Activated T-helper 17 cell treated with anti-CD3 and anti-CD28 coated beads, Interleukin-2, amount 50 U/mL, for 72 hours (primary cell): Measurements from ENCODE around the gene PIN1. TPM values are rescaled to one million over a fixed set of nuclear protein-coding genes. Genes with fewer than 3 reads are reported as not detected.
"Not testable (repeated sequence)": the region's sequence is repeated elsewhere in the genome, so short reads cannot be mapped to it uniquely, and the experiment has no call there.

Experiments
- ATAC-seq: fragments of 150-1000 bp; cut with Tn5 transposase; replicated peaks from 2 replicates; pipeline ENCODE4 v1.10.0; 2021; ENCODE audit warnings: mild to moderate bottlenecking, moderate library complexity
- H3K27ac Mint-ChIP-seq: one replicate; pipeline ENCODE4 v1.8.0; 2022; ENCODE audit warnings: mixed read lengths
- H3K27me3 Mint-ChIP-seq: one replicate; pipeline ENCODE4 v1.8.0; 2022; ENCODE audit warnings: mixed read lengths
- H3K36me3 Mint-ChIP-seq: one replicate; pipeline ENCODE4 v1.8.0; 2022; ENCODE audit warnings: low read depth, mild to moderate bottlenecking, mixed read lengths
- H3K4me1 Mint-ChIP-seq: one replicate; pipeline ENCODE4 v1.8.0; 2022; ENCODE audit warnings: mixed read lengths
- H3K4me3 Mint-ChIP-seq: one replicate; pipeline ENCODE4 v1.8.0; 2022; ENCODE audit warnings: mild to moderate bottlenecking, mixed read lengths
- H3K9me3 Mint-ChIP-seq: one replicate; pipeline ENCODE4 v1.8.0; 2022; ENCODE audit warnings: mixed read lengths
- total RNA-seq, 2 donors: library from RNA; stranded (reverse); gene quantifications; one replicate each; pipeline ENCODE4 v1.2.3, GENCODE V29; 2022

Gene PIN1
- total RNA-seq, 2 donors from 2014 or later, result 62.0 to 93.1 TPM

- Mint-ChIP-seq H3K27ac (peak overlapping the region; percentile 78), H3K4me3 (peak overlapping the region; percentile 90), H3K9me3 (no peaks in the 10 kb centered on the region), H3K4me1 (peaks cover 7% of the 10 kb centered on the region), H3K27me3 (no peaks in the 10 kb centered on the region), H3K36me3 (peaks cover 20% of the 10 kb centered on the region)
- ATAC-seq, result peak; percentile 6
Measured at GRCh38 chr19:9835507-9835949, 410 bp downstream of the PIN1 start.

- H3K36me3 Mint-ChIP-seq, result peaks cover 25% of the 10 kb centered on the region
- H3K4me3 Mint-ChIP-seq, result peak overlapping the region; percentile 90
- no peaks in the 10 kb centered on the region for H3K9me3 Mint-ChIP-seq
- no peak for ATAC-seq
- peaks cover 7% of the 10 kb centered on the region for H3K4me1 Mint-ChIP-seq
- no peaks in the 10 kb centered on the region for H3K27me3 Mint-ChIP-seq
- H3K27ac Mint-ChIP-seq, result peak overlapping the region; percentile 78
Measured at GRCh38 chr19:9836021-9836420, 903 bp downstream of the PIN1 start.

- no peak for ATAC-seq
- H3K9me3 Mint-ChIP-seq, result no peaks in the 10 kb centered on the region
- no peak overlapping the region for H3K27ac Mint-ChIP-seq
- H3K27me3 Mint-ChIP-seq, result no peaks in the 10 kb centered on the region
- H3K4me1 Mint-ChIP-seq, result peaks cover 13% of the 10 kb centered on the region
- peaks cover 44% of the 10 kb centered on the region for H3K36me3 Mint-ChIP-seq
- no peak overlapping the region for H3K4me3 Mint-ChIP-seq
Measured at GRCh38 chr19:9838324-9838723, 3.2 kb downstream of the PIN1 start.

GRCh38 chr19:9839415-9839814 is 4.3 kb downstream of the PIN1 start:
- H3K4me3 Mint-ChIP-seq, result no peak overlapping the region
- no peak overlapping the region for H3K27ac Mint-ChIP-seq
- ATAC-seq, result no peak
- H3K36me3 Mint-ChIP-seq, result peaks cover 55% of the 10 kb centered on the region
- H3K4me1 Mint-ChIP-seq, result peaks cover 13% of the 10 kb centered on the region
- H3K27me3 Mint-ChIP-seq, result no peaks in the 10 kb centered on the region
- H3K9me3 Mint-ChIP-seq, result no peaks in the 10 kb centered on the region

GRCh38 chr19:9842834-9843625 is 7.9 kb downstream of the PIN1 start:
- H3K36me3 Mint-ChIP-seq, result peaks cover 77% of the 10 kb centered on the region
- no peaks in the 10 kb centered on the region for H3K9me3 Mint-ChIP-seq
- no peak overlapping the region for H3K4me3 Mint-ChIP-seq
- ATAC-seq, result no peak
- H3K4me1 Mint-ChIP-seq, result peaks cover 10% of the 10 kb centered on the region
- H3K27me3 Mint-ChIP-seq, result no peaks in the 10 kb centered on the region
- no peak overlapping the region for H3K27ac Mint-ChIP-seq

GRCh38 chr19:9843626-9844273 is 8.6 kb downstream of the PIN1 start:
- not testable (repeated sequence) for H3K4me1 Mint-ChIP-seq, H3K27me3 Mint-ChIP-seq, ATAC-seq, H3K27ac Mint-ChIP-seq, H3K9me3 Mint-ChIP-seq, H3K4me3 Mint-ChIP-seq
- H3K36me3 Mint-ChIP-seq, result peaks cover 82% of the 10 kb centered on the region

- no peak overlapping the region for H3K4me3 Mint-ChIP-seq
- H3K27ac Mint-ChIP-seq, result peak overlapping the region; percentile 66
- peak; percentile 80 for ATAC-seq
- peaks cover 48% of the 10 kb centered on the region for H3K36me3 Mint-ChIP-seq
- no peaks in the 10 kb centered on the region for H3K27me3 Mint-ChIP-seq
- peaks cover 4% of the 10 kb centered on the region for H3K4me1 Mint-ChIP-seq
- H3K9me3 Mint-ChIP-seq, result no peaks in the 10 kb centered on the region
Measured at GRCh38 chr19:9847087-9847671, 12.1 kb downstream of the PIN1 start.

GRCh38 chr19:9848060-9848459 is 12.9 kb downstream of the PIN1 start:
- Mint-ChIP-seq H3K36me3 (peaks cover 43% of the 10 kb centered on the region), H3K4me3 (no peak overlapping the region), H3K27me3 (no peaks in the 10 kb centered on the region), H3K27ac (no peak overlapping the region), H3K9me3 (no peaks in the 10 kb centered on the region), H3K4me1 (peaks cover 4% of the 10 kb centered on the region)
- peak; percentile 53 for ATAC-seq

- H3K9me3 Mint-ChIP-seq, result no peaks in the 10 kb centered on the region
- no peak overlapping the region for H3K4me3 Mint-ChIP-seq
- H3K27me3 Mint-ChIP-seq, result no peaks in the 10 kb centered on the region
- no peak overlapping the region for H3K27ac Mint-ChIP-seq
- H3K4me1 Mint-ChIP-seq, result peaks cover 7% of the 10 kb centered on the region
- ATAC-seq, result no peak
- H3K36me3 Mint-ChIP-seq, result peaks cover 39% of the 10 kb centered on the region
Measured at GRCh38 chr19:9848762-9849161, 13.6 kb downstream of the PIN1 start.

- no peak for ATAC-seq
- no peak overlapping the region for H3K27ac Mint-ChIP-seq
- no peaks in the 10 kb centered on the region for H3K9me3 Mint-ChIP-seq
- H3K4me1 Mint-ChIP-seq, result peaks cover 10% of the 10 kb centered on the region
- H3K4me3 Mint-ChIP-seq, result no peak overlapping the region
- peaks cover 33% of the 10 kb centered on the region for H3K36me3 Mint-ChIP-seq
- H3K27me3 Mint-ChIP-seq, result no peaks in the 10 kb centered on the region
Measured at GRCh38 chr19:9849791-9850190, 14.7 kb downstream of the PIN1 start.

GRCh38 chr19:9850235-9850959 is 15.3 kb downstream of the PIN1 start:
- no peaks in the 10 kb centered on the region for H3K9me3 Mint-ChIP-seq
- no peaks in the 10 kb centered on the region for H3K27me3 Mint-ChIP-seq
- H3K4me1 Mint-ChIP-seq, result peaks cover 10% of the 10 kb centered on the region
- no peak overlapping the region for H3K4me3 Mint-ChIP-seq
- no peak overlapping the region for H3K27ac Mint-ChIP-seq
- ATAC-seq, result no peak
- H3K36me3 Mint-ChIP-seq, result peaks cover 27% of the 10 kb centered on the region

- Mint-ChIP-seq H3K27me3 (no peaks in the 10 kb centered on the region), H3K4me1 (peaks cover 27% of the 10 kb centered on the region), H3K9me3 (no peaks in the 10 kb centered on the region), H3K27ac (peak overlapping the region; percentile 51), H3K4me3 (no peak overlapping the region), H3K36me3 (peaks cover 7% of the 10 kb centered on the region)
- ATAC-seq, result no peak
Measured at GRCh38 chr19:9854282-9854846, 19.2 kb downstream of the PIN1 start.

- ATAC-seq, result no peak
- H3K27me3 Mint-ChIP-seq, result no peaks in the 10 kb centered on the region
- H3K36me3 Mint-ChIP-seq, result peaks cover 7% of the 10 kb centered on the region
- H3K4me1 Mint-ChIP-seq, result peaks cover 33% of the 10 kb centered on the region
- no peaks in the 10 kb centered on the region for H3K9me3 Mint-ChIP-seq
- H3K27ac Mint-ChIP-seq, result peak overlapping the region; percentile 91
- H3K4me3 Mint-ChIP-seq, result peak overlapping the region; percentile 77
Measured at GRCh38 chr19:9856609-9857008, 21.5 kb downstream of the PIN1 start.

- Mint-ChIP-seq H3K9me3 (no peaks in the 10 kb centered on the region), H3K27ac (peak overlapping the region; percentile 91), H3K27me3 (no peaks in the 10 kb centered on the region), H3K36me3 (peaks cover 7% of the 10 kb centered on the region), H3K4me1 (peaks cover 33% of the 10 kb centered on the region), H3K4me3 (peak overlapping the region; percentile 77)
- ATAC-seq, result no peak
Measured at GRCh38 chr19:9857076-9857721, 22.1 kb downstream of the PIN1 start.
